Left lung (tissue), 14 donors: ENCODE results near the gene MYO5C. TPM values are rescaled to one million over a fixed set of nuclear protein-coding genes. Genes with fewer than 3 reads are reported as not detected.

ENCODE experiments used
- ATAC-seq: fragments of 200-7000 bp; cut with Tn5 transposase; one replicate; pipeline ENCODE4 v1.9.1; 2020; ENCODE audit warnings: moderate library complexity
- DNase-seq, 4 donors: peaks; one replicate each; pipeline ENCODE4 v3.0.0-alpha.2; 2013 to 2020
- H3K27ac ChIP-seq, 2 donors: fragments of 200-600 bp; sonication (generic) in 1 of 2; one replicate each; pipeline versions ENCODE4 v1.5.0 to v1.8.0; 2020 to 2021
- H3K27me3 ChIP-seq, 2 donors: fragments of 200-600 bp; sonication (generic) in 1 of 2; one replicate each; pipeline versions ENCODE4 v1.5.0 to v1.8.0; 2020 to 2021
- H3K36me3 ChIP-seq, 2 donors: fragments of 200-600 bp; sonication (generic) in 1 of 2; one replicate each; pipeline versions ENCODE4 v1.5.0 to v1.8.0; 2020 to 2021
- H3K4me1 ChIP-seq, 2 donors: fragments of 200-600 bp; one replicate each; pipeline ENCODE4 v1.8.0; 2021
- H3K4me3 ChIP-seq, 2 donors: fragments of 200-600 bp; sonication (generic) in 1 of 2; one replicate each; pipeline versions ENCODE4 v1.5.0 to v1.8.0; 2020 to 2021; ENCODE audit warnings: mild to moderate bottlenecking in 1 of 2
- H3K9me3 ChIP-seq, 2 donors: fragments of 200-600 bp; sonication (generic) in 1 of 2; one replicate each; pipeline versions ENCODE4 v1.5.0 to v1.8.0; 2020 to 2021
- intact Hi-C, 2 donors: fragments of 100-400 bp; cut with DNase I; formaldehyde crosslinking; loops; one replicate each; pipeline versions ENCODE4 v1.11.2 to v1.14.2; 2022
- long read RNA-seq, 12 donors: library from polyadenylated mRNA in 2 of 12; unstranded in 2 of 12; transcript quantifications; one replicate each; pipeline ENCODE4 v2.0.0 and lab custom pipeline, GENCODE V29; 2019 to 2026
- polyA plus RNA-seq, 6 donors: library from polyadenylated mRNA; unstranded; fragments of 120-200 nt; gene quantifications; one replicate each; pipeline ENCODE4 v1.2.1, GENCODE V29; 2013; ENCODE audit not compliant: insufficient read length in 6 of 6
- total RNA-seq, 2 donors: library from RNA; stranded (reverse); fragmentation: NEBNext Ultra II Directional; extraction: Animal tissue kit (Norgen Biotek cat#: 25700); gene quantifications; one replicate each; pipeline ENCODE4 v1.2.1, GENCODE V29; 2021
- TF ChIP-seq, protein P1 (sequence below), 2 donors: fragments of 200-600 bp; sonication (generic) in 1 of 2; IDR thresholded peaks; one replicate each; pipeline versions ENCODE4 v1.5.0 to v1.8.0; 2021; ENCODE audit warnings: antibody characterized with exemption in 2 of 2
- donor health status: DM: no; HTN: yes; CAD: no.
- donor health status: DM: no; HTN: no; CAD: no.

Gene MYO5C, protein sequence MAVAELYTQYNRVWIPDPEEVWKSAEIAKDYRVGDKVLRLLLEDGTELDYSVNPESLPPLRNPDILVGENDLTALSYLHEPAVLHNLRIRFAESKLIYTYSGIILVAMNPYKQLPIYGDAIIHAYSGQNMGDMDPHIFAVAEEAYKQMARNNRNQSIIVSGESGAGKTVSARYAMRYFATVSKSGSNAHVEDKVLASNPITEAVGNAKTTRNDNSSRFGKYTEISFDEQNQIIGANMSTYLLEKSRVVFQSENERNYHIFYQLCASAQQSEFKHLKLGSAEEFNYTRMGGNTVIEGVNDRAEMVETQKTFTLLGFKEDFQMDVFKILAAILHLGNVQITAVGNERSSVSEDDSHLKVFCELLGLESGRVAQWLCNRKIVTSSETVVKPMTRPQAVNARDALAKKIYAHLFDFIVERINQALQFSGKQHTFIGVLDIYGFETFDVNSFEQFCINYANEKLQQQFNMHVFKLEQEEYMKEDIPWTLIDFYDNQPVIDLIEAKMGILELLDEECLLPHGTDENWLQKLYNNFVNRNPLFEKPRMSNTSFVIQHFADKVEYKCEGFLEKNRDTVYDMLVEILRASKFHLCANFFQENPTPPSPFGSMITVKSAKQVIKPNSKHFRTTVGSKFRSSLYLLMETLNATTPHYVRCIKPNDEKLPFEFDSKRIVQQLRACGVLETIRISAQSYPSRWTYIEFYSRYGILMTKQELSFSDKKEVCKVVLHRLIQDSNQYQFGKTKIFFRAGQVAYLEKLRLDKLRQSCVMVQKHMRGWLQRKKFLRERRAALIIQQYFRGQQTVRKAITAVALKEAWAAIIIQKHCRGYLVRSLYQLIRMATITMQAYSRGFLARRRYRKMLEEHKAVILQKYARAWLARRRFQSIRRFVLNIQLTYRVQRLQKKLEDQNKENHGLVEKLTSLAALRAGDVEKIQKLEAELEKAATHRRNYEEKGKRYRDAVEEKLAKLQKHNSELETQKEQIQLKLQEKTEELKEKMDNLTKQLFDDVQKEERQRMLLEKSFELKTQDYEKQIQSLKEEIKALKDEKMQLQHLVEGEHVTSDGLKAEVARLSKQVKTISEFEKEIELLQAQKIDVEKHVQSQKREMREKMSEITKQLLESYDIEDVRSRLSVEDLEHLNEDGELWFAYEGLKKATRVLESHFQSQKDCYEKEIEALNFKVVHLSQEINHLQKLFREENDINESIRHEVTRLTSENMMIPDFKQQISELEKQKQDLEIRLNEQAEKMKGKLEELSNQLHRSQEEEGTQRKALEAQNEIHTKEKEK (N-terminal part only)
- total RNA-seq, result 10 to 100 TPM; 78.3 to 89.2 TPM
- 10 to 100 TPM; 29.7 to 40.8 (median 35.3) TPM for polyA plus RNA-seq
- long read RNA-seq, donor 1, result 0 reads
- long read RNA-seq, donor 2, partial matches to known transcripts, result 0 of 1 reads
- long read RNA-seq, donor 2, other reads (novel, unspliced or antisense), result 0 of 1 reads
- long read RNA-seq, donor 3, result 0 reads
- long read RNA-seq, donor 4, partial matches to known transcripts, result 4 of 4 reads
- long read RNA-seq, donor 4, other reads (novel, unspliced or antisense), result 0 of 4 reads
- long read RNA-seq, donor 5, result 0 reads
- long read RNA-seq, donor 6, partial matches to known transcripts, result 0 of 1 reads
- long read RNA-seq, donor 6, other reads (novel, unspliced or antisense), result 0 of 1 reads
- long read RNA-seq, donor 7, result 0 reads
- long read RNA-seq, donor 8, result 0 reads
- long read RNA-seq, donor 9, result 0 reads
- long read RNA-seq, donor 10, partial matches to known transcripts, result 0 of 1 reads
- long read RNA-seq, donor 10, other reads (novel, unspliced or antisense), result 1 of 1 reads
- long read RNA-seq, donor 11, result 0 reads
- long read RNA-seq, donor 12, result 0 reads

DNA sequence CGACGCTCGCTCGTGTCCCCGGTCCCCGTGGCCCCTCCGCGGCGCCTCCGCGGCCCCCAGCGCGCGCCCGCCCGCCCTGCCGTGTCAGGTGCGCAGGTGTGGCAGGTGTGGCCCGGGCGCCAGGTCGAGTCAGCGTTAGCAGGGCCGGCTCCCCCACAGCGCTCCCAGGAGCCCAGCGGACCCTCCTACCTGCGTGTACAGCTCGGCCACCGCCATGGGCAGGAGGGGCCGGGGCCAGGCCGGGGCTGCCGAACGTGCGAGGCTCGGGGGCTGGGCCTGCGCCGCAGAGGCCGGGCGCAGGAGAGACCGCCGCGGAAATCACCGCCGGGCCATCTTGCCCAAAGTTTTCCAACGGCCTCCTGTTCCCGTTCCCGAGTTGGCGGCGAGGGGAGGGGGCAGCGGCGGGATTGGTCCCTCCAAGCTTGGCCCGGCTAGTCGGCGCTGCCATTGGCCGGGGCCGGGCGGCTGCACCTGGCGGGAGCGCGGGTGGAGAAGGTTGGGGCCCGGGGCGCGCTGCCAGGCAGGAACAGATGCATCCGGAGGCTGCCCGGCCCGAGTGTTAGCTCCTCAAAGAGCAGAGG, at the start of gene MYO5C:
Gene MYO5C (minus strand): TSS at position 384 of the 581 bp plus-strand sequence. CDS start 168 bp downstream, at position 216.
- no peaks in the 10 kb centered on the region for H3K36me3 ChIP-seq
- H3K4me3 ChIP-seq, result peak within 1 kb of the TSS; percentile 41 to 49
- peaks cover 0 to 26% of the 10 kb centered on the region in 2 donors for H3K4me1 ChIP-seq
- H3K27me3 ChIP-seq, result peaks cover 14 to 36% of the 10 kb centered on the region in 2 donors
- intact Hi-C loops, result no loop called here
- DNase-seq (peak; percentile 53 to 94 (median 84)), ATAC-seq (peak; percentile 95)
- TF ChIP-seq, protein P1, sequence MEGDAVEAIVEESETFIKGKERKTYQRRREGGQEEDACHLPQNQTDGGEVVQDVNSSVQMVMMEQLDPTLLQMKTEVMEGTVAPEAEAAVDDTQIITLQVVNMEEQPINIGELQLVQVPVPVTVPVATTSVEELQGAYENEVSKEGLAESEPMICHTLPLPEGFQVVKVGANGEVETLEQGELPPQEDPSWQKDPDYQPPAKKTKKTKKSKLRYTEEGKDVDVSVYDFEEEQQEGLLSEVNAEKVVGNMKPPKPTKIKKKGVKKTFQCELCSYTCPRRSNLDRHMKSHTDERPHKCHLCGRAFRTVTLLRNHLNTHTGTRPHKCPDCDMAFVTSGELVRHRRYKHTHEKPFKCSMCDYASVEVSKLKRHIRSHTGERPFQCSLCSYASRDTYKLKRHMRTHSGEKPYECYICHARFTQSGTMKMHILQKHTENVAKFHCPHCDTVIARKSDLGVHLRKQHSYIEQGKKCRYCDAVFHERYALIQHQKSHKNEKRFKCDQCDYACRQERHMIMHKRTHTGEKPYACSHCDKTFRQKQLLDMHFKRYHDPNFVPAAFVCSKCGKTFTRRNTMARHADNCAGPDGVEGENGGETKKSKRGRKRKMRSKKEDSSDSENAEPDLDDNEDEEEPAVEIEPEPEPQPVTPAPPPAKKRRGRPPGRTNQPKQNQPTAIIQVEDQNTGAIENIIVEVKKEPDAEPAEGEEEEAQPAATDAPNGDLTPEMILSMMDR (IDR thresholded peaks at IDR 0.05), result no peak
- no peaks in the 10 kb centered on the region for H3K9me3 ChIP-seq
- H3K27ac ChIP-seq, result peak within 1 kb of the TSS; percentile 81 to 86

DNA sequence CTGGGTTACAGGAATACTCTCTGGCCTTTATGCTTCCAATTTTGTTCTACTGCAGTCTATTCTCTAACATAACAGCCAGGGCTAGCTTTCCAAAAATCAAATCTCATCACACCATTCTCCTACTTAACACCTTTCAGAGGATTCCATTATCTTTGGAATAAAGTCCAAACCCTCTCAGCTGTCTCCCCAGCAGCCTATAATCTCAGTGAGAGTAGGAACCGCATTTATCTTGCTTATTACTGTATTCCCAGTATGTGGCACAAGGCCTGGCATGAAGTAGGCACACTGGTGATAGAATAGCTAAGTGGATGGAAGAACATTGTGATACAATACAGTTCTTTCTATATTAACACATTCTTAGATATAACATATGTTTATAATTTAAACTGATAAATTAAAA, 49.0 kb upstream of the MYO5C start:
- peaks cover 0 to 37% of the 10 kb centered on the region in 2 donors for H3K36me3 ChIP-seq
- ATAC-seq (no peak), DNase-seq (no peak)
- no peak overlapping the region for H3K4me3 ChIP-seq
- no peaks in the 10 kb centered on the region for H3K4me1 ChIP-seq
- H3K27me3 ChIP-seq, result no peaks in the 10 kb centered on the region
- no peaks in the 10 kb centered on the region for H3K9me3 ChIP-seq
- intact Hi-C loops, result no loop called here
- H3K27ac ChIP-seq, result no peak overlapping the region
- TF ChIP-seq, protein P1 (IDR thresholded peaks at IDR 0.05), result no peak

GRCh38 chr15:52343831-52344230, 48.2 kb upstream of the MYO5C start:
- no peak for ATAC-seq
- Histone ChIP-seq H3K27me3 (no peaks in the 10 kb centered on the region), H3K9me3 (no peaks in the 10 kb centered on the region), H3K27ac (no peak overlapping the region), H3K4me3 (no peak overlapping the region), H3K36me3 (peaks cover 0 to 32% of the 10 kb centered on the region in 2 donors), H3K4me1 (no peaks in the 10 kb centered on the region)
- intact Hi-C loops, result no loop called here
- TF ChIP-seq, protein P1 (IDR thresholded peaks at IDR 0.05), result no peak
- DNase-seq, result no peak

DNA sequence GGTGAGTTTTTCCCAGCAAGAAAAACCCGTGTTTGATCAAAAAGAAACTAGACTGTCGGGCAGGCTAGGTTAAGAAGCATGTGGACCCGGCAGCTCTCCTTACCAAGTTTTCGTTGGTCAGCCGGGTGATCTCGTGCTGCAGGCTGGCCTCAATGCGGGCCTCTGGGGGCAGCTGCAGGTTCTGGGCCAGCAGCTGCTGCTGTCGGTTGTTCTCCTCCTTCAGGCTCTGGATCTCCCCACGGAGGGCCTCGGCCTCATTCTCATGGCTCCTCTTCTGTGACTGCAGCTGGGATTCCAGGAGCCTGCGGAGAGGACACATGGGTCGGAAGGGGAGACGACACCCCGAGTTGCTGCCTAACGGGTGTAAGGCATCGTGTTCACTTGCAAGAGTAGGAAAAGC, 44.5 kb upstream of the MYO5C start:
- no peaks in the 10 kb centered on the region for H3K27me3 ChIP-seq
- no peak for DNase-seq
- H3K4me1 ChIP-seq, result no peaks in the 10 kb centered on the region

More for the DNA sequence above, 44.5 kb upstream of the MYO5C start:
- intact Hi-C loops, result no loop called here
- H3K36me3 ChIP-seq, result peaks cover 0 to 32% of the 10 kb centered on the region in 2 donors
- TF ChIP-seq, protein P1 (IDR thresholded peaks at IDR 0.05), result no peak
- ATAC-seq, result no peak
- H3K27ac ChIP-seq, result no peak overlapping the region
- no peaks in the 10 kb centered on the region for H3K9me3 ChIP-seq
- no peak overlapping the region for H3K4me3 ChIP-seq
